ENCODE data around the gene ZNRD2.

- TF ChIP-seq CTCF (IDR thresholded peaks at IDR 0.05) (no peak), POLR2A (IDR thresholded peaks at IDR 0.05) (no peak)
Observed at GRCh38 chr11:65583589-65583988, 13.3 kb downstream of the ZNRD2 start.
